Esophagus squamous epithelium (tissue), 4 donors: ENCODE measurements around the gene F2RL1.

ENCODE experiments used
- CTCF ChIP-seq, 6 experiments: fragments of 450-650 bp in 4 of 6; fragments of 200-600 bp in 2 of 6; sonication (generic) in 2 of 6; IDR thresholded peaks; one replicate each; pipeline ENCODE4 v1.5.1; 2016 to 2019; ENCODE audit warnings: antibody characterized with exemption in 6 of 6, mild to moderate bottlenecking in 4 of 6, moderate library complexity in 4 of 6
- POLR2A ChIP-seq, 4 donors: fragments of 450-650 bp; IDR thresholded peaks; one replicate each; pipeline ENCODE4 v1.6.1; 2017; ENCODE audit warnings: antibody characterized with exemption in 4 of 4, mild to moderate bottlenecking in 4 of 4, moderate library complexity in 3 of 4

GRCh38 chr5:76805821-76806505 is 12.9 kb upstream of the F2RL1 start:
- TF ChIP-seq CTCF (IDR thresholded peaks at IDR 0.05) (no peak), POLR2A (IDR thresholded peaks at IDR 0.05) (no peak)
